ENCODE measurements around the gene OGFOD2. TPM values are rescaled to one million over a fixed set of nuclear protein-coding genes. Genes with fewer than 3 reads are reported as not detected.
"Not testable (repeated sequence)": the region's sequence is repeated elsewhere in the genome, so short reads cannot be mapped to it uniquely, and the experiment has no call there.

OGFOD2 gene
- total RNA-seq, 2 donors from 2014 or later: 10.5 to 14.1 TPM

GRCh38 chr12:122995503-122996187, 20.6 kb downstream of the OGFOD2 start:
- intact Hi-C loops (cut with DNase I): no loop called here
- ATAC-seq: peak in 1 of 2 donors; percentile 79
- no peak for DNase-seq

DNA sequence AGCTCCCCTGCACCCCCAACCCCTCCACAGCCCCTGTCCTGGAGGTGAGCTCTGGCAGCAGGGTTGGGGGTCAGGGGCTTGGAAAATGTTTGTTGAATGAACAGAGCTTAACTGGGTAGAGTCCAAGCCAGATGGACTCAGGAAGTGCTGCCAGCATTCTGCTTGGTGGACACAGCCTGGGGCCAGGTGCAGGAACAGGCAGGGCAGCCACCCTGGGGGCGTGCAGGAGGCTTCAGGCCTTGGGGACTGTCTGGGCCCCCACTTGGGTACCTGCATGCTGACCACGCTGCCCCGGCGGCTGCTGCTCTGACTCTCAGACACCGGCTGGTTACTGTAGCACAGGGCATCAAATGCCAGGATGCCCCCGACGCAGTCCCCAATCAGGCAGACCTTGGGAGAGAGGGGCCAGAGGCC, 21.2 kb downstream of the OGFOD2 start:
- DNase-seq: no peak
- intact Hi-C loops (cut with DNase I): no loop called here

GRCh38 chr12:122996621-122997342, 21.7 kb downstream of the OGFOD2 start:
- DNase-seq (no peak), ATAC-seq (no peak)
- intact Hi-C loops (cut with DNase I): no loop called here

More for the DNA sequence above, 21.2 kb downstream of the OGFOD2 start:
- no peak for ATAC-seq

DNA sequence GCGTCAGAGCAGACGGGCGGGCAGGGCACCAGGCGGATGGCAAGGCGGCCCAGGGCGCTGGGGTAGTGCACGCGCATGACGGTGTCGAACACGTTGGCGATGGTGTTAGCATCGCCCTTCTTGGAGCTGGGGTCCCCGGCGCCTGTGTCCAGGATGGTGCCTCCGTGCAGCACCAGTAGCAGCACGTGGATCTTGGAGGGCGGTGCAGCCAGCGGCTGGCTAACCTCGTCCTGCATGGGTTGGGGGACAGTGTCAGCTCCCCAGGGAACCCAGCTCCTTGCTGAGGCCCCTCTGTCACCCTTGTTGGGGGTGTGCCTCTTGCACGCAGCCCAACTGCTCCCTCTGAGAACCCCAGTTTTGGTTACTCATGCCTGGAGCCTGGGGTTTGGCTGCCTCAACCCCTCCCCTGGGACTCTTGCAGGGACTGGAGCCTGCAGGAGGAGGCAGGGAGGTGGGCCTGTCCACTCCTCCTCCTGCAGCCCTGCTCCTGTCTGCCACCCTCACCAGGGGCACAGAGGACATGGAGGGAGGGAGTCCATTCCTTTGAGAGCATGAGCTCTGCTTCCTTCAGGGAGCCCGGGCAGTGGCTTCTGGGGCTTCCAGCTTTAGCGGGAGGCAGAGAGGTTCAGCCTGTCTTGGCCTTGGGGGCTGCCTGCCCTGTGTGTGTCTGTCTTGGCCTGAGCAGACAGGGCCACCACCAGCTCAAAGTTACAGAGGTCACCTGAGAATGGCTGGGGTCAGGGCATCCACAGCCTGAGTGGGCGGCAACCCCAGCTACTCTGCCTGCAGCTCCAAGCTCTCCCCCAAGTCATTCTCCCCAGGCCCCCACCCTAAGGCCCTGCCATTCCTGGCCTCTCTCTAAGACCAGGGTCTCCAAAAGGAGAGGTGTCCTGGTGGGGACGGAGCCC, 22.6 kb downstream of the OGFOD2 start:
- ATAC-seq: peak in 1 of 2 donors; percentile 36
- no peak for DNase-seq
- intact Hi-C loops (cut with DNase I): no loop called here

DNA sequence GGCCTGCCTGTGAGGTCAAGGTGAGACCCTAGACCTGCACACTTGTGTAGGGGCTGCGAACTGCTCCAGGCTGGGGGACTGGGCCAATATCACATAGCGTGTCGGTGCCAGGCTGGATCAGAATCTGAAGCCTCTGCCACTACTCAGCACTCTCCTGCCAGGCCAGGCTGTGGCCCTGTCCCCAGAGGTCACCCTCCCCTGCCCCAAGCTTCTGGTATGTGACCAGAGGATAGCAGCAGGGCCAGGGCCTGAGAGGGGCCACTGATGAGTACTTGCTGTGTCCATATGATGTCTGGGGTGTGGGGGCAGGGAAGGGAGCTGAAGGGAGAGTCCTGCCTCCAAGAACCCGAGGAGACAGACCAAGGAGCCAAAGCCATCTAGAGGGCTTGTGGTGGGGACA, 23.3 kb downstream of the OGFOD2 start:
- intact Hi-C loops (cut with DNase I): no loop called here

DNA sequence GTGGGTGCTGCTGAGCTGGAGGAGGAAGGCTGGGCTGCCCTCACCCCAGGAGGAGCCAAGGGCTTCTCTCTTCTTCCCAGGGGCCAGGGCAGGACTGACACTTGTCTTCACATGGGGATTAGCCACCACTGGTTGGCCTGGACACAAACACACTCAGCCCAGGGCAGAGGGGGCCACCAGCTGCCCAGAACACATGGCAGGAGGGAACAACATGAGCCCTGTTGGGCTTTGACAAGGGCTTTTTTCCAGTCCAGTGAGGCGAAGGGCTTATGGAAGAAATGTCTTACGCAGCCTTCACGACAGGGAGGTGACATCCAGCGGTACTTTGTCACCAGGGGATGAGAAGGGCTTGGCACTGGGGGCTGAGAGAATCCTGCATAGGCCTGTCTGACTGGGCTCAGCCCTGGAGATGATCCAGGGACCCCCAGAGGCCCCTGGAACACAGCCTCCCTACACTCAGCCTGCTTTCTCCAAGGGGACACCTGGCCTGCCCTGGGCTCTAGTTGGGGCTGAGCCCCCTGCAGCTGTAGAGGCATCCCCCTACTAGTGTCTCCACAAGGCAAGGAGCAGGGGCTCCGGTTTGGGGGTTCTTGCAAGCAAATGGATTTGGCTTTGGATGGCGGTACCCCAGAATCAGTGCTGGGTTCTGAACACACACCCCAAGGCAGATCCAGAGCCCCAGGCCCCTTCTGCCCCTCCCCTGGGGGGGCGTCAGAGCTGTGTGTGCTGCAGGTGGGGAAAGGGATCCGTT, 24.3 kb downstream of the OGFOD2 start:
- ATAC-seq (no peak), DNase-seq (no peak)
- intact Hi-C loops (cut with DNase I): no loop called here

More for the DNA sequence above, 23.3 kb downstream of the OGFOD2 start:
- no peak for ATAC-seq
- DNase-seq: no peak

GRCh38 chr12:122999986-123000420, 25.0 kb downstream of the OGFOD2 start:
- no peak for DNase-seq
- no peak for ATAC-seq
- intact Hi-C loops (cut with DNase I): no loop called here

GRCh38 chr12:123000578-123000977, 25.5 kb downstream of the OGFOD2 start:
- no peak for ATAC-seq
- no peak for DNase-seq
- intact Hi-C loops (cut with DNase I): no loop called here

DNA sequence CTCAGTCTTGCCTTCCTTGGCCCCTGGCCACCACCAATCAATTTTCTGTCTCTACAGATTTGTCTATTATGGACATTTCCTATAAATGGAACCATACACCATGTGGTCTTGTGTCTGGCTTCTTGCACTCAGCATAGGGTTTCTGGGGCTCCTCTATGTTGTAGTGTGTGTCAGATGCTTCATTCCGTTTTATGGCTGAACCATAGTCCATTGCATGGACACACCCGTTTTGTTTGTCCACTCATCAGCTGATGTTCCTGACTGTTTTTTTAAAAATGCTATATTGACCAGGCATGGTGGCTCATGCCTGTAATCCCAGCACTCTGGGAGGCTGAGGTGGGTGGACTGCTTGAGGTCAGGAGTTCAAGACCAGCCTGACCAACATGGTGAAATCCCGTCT, 26.4 kb downstream of the OGFOD2 start:
- ATAC-seq: no peak
- intact Hi-C loops (cut with DNase I): no loop called here
- DNase-seq: no peak

- ATAC-seq: no peak
- DNase-seq: no peak
- intact Hi-C loops (cut with DNase I): no loop called here
Measured at GRCh38 chr12:123003257-123003656, 28.2 kb downstream of the OGFOD2 start.

- no peak for DNase-seq
- no peak for ATAC-seq
- intact Hi-C loops (cut with DNase I): no loop called here
Measured at GRCh38 chr12:123004287-123004686, 29.2 kb downstream of the OGFOD2 start.

- intact Hi-C loops (cut with DNase I): no loop called here
- ATAC-seq (no peak), DNase-seq (no peak)
Measured at GRCh38 chr12:123005081-123005626, 30.1 kb downstream of the OGFOD2 start.

GRCh38 chr12:123006977-123007376, 31.9 kb downstream of the OGFOD2 start:
- DNase-seq (no peak), ATAC-seq (no peak)
- intact Hi-C loops (cut with DNase I): no loop called here

DNA sequence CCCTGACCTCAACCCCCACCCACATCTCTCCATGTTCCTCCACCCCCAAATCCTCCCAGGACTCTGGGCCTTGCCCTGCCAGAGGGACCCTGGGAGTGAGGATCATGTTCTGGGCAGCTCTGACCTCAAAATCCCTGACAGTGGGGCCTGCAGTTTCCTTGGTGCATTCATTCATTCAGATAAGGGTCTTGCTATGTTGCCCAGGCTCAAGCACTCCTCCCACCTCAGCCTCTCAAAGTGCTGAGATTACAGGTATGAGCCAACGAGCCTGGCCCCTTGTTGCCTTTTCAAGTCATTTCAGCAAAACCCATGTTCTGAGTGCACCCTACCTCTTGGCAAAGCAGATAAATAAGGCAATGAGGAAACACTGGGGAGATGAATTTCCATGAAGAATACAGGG, 35.1 kb downstream of the OGFOD2 start:
- DNase-seq (no peak), ATAC-seq (no peak)
- intact Hi-C loops (cut with DNase I): no loop called here

- intact Hi-C loops (cut with DNase I): no loop called here
- ATAC-seq (no peak), DNase-seq (no peak)
Measured at GRCh38 chr12:123010681-123011080, 35.6 kb downstream of the OGFOD2 start.

GRCh38 chr12:123011701-123012100, 36.7 kb downstream of the OGFOD2 start:
- intact Hi-C loops (cut with DNase I): no loop called here
- DNase-seq: no peak
- ATAC-seq: no peak

DNA sequence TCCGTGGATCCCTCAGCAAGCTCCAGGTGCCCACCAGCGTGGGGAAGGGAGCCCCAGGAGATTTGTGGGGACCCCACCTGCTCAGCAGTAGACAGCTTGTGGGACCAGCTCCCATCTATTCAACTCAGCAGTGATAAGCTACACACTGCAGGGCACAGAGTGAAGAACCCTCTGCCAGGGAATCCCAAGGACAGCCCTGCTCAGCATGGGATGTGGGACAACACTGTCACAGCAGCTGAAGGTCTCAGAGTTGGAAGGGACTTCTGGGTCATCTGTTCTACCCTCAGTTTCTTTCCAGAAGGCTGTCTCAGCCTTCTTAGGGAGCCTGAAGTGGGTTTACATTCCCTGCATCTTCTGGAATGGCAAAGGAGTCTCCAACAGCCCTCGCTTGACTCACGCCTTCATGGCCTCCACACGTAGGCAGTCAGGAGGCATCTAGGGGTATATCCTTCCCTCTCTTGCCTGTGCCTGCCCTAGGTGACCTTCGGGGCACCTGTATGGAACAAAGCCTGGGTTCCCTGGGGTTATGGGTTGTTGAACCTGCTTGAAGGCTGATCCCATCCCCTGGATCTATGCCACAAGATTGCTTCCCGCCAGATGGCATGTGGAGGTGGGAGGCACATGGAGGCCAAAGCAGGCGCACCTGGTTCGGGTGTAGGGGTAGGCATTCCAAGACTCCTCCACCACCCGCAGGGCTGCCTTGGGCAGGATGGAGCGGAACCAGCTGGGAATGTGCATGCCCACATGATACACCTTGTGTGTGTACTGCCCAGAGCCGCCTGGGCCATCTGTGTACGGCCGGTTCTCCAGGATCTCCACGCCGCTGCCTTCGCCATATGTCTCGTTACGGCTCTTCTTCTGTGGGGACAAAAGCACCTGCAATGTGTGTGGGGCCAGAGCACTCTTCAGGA, 38.4 kb downstream of the OGFOD2 start:
- DNase-seq (no peak), ATAC-seq (no peak)
- intact Hi-C loops (cut with DNase I): no loop called here

DNA sequence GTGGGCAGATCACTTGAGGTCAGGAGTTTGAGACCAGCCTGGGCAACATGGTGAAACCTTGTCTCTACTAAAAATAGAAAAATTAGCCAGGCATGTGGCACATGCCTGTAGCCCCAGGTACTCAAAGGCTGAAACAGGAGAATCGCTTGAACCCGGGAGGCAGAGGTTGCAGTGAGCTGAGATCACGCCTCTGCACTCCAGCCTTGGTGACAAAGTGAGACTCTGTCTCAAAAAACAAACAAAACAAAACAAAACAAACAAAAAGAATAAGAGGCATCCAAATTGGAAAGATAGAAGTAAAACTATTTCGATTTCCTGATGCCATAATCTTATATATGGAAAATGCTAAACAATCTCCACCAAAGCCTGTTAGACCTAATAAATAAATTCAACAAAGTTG, 39.4 kb downstream of the OGFOD2 start:
- DNase-seq; intact Hi-C loops (cut with DNase I); ATAC-seq: not testable (repeated sequence)

Measured in left cardiac atrium (tissue), 4 donors.